GM19397 (cell line): ENCODE measurements around the gene ECPAS.
"Not testable (repeated sequence)": the region's sequence is repeated elsewhere in the genome, so short reads cannot be mapped to it uniquely, and the experiment has no call there.

ENCODE experiments used
- ATAC-seq: cut with Tn5 transposase; IDR thresholded peaks from one replicate; pipeline ENCODE4 v1.9.1; 2021; ENCODE audit warnings: mild to moderate bottlenecking, moderate library complexity; ENCODE audit not compliant: unreplicated experiment

Gene ECPAS

GRCh38 chr9:111413996-111414395, 70.2 kb downstream of the ECPAS start:
- no peak for ATAC-seq

GRCh38 chr9:111412280-111412679, 71.9 kb downstream of the ECPAS start:
- ATAC-seq = no peak

GRCh38 chr9:111411266-111411665, 72.9 kb downstream of the ECPAS start:
- no peak for ATAC-seq

DNA sequence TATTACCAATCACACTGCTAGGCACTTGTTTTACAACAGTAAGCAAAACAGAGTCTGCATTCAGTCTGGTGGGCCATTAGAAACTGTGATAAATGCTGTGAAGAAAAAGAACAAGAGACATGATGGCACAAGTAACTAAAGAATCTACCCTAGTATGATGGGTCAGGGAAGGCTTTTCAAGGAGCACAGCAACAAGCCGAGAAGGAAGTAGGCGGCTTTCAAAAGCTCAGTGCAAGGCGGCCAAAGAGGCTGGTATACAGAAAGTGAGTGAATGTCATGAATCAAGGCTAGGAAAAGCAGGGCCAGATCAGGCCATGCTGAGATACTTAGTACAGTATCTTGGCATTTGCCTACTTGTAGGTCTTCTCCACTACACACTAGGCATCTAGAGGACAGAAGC, 76.4 kb downstream of the ECPAS start:
- ATAC-seq = no peak

GRCh38 chr9:111405701-111406100, 78.5 kb downstream of the ECPAS start:
- ATAC-seq = no peak

- ATAC-seq = not testable (repeated sequence)
These were observed 82.7 kb downstream of the ECPAS start for GRCh38 chr9:111401486-111401885.

- ATAC-seq = no peak
These were observed 83.7 kb downstream of the ECPAS start for GRCh38 chr9:111400564-111400898.

GRCh38 chr9:111399772-111400563, 84.2 kb downstream of the ECPAS start:
- no peak for ATAC-seq

DNA sequence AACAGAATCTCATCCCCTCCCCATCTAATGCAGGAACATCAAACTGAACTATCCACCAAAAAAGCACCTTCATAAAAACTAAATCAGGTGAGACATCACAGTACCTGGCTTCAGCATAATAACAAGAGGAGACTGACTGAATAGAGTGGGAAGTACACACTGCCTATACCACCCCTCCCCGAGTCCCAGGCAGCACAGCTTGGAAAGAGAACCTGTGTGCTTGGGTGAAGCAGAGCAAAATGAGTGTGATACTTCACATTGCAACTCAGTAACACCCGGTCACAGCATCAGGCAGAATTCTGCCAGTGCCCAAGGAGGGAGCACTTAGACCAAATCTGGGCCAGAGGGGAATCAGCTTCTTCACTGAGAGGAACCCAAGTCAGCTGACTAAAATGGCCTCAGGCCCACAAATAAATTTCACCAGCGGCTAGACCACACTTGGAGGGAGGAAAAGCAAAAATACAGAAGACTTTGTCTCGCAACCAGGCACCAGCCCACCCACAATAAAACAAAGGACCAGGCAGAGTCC, 84.9 kb downstream of the ECPAS start:
- no peak for ATAC-seq

- no peak for ATAC-seq
These were observed 90.2 kb downstream of the ECPAS start for GRCh38 chr9:111393971-111394370.

DNA sequence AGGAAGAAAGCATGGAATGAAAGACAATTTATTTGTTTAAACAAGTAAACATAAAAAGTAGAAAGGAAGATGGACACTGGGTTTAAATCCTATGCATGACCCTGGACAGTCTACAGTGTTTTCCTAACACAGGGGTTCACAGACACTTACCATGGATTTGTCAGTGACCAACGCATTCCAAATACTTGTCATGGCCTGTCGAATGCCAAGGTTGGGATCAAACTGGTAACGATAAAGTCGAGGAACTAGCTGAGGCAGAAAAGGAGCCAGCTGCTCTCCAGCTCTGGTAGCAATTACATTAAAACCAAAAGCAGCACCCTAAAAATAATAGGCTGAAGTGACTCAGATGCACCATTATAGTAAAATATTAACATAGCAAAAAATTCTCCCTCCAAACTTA, 94.8 kb downstream of the ECPAS start:
- ATAC-seq = no peak

DNA sequence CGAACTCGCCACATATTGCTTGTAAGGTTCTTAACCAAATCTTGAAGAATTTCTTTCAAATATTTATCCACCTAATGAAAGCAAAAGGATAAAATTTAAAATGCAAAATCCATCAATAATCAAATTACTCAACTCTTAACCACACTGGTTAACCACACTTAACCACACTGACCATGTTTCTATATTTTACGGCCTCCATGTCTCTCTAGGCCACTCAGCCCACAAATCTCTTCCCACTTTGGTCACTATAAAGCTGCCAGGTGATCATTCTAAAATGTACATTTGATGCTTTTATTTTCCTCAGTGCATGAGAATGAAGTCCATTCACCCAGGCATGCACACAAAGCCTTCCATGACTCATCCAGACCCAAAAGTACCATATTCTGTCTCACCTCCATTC, 97.8 kb downstream of the ECPAS start:
- ATAC-seq = no peak

GRCh38 chr9:111381006-111381405, 103.2 kb downstream of the ECPAS start:
- no peak for ATAC-seq

DNA sequence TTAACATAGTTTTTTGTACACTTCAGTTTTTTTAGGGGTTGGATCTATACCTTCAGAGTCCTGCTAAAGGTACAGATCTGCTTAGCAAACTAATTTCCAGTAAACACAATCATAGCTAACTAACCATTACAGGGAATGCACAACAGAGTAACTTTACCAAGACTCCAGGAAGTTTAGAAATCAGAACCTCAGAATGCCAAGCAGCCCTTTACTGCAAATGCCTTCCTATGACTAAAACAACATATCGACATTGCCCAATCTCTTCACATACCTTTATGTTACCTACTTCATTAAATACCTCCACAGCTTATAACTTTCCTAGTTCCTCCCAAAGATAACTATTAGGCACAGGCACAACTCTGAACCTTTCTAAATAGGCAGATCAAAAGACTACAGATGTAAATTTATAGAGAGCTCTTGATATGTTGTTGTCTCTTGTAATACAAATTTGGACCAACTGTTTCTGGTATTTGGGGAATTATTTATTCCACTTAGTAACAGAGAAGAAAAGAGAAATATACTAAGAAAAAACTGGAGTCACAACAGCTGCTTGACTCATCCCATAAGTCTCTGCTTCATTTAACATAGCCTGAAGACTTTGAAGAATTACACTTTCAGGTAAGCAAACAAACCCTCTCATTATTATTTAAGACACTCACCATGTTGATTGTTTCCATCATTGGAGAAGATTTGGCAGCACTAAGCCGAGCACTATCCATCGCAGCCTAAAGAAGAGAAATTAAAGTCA, 108.2 kb downstream of the ECPAS start:
- no peak for ATAC-seq

DNA sequence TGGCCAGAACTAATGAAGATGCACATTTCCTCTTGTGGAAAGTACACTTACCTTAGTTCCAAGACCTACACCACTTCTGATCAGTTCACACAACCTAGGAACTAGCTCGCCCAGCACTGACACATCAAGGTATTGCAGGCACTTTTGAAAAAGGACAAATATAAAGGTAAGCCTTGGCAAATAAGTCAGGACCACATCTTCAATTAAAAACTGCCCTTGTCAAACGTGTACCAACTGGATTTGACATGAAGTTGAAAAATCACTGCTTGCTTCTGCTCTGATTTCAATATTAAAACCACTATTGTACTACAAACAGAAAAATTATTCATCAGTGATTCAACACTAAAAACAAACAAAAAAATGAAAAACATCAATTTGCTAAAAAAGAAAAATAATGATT, 109.1 kb downstream of the ECPAS start:
- ATAC-seq = no peak

DNA sequence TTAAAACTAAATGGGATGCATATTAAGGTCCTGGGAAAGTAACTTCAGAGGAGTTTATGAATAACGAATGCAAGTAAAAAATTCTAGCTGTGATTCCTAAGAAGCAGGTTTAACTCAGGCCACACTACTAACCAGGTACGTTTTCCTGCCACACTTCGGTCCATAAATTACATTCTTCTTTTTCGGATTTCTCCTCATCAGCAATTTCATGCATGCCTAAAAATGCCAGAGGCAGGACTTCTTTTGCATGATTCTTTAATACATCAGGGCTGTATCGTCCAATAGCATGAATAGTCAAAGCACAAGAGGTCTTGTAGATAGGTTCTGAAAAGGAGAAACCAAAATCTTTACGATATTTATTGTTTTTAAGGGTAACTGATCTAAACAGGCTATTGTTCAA, 111.9 kb downstream of the ECPAS start:
- ATAC-seq = no peak

DNA sequence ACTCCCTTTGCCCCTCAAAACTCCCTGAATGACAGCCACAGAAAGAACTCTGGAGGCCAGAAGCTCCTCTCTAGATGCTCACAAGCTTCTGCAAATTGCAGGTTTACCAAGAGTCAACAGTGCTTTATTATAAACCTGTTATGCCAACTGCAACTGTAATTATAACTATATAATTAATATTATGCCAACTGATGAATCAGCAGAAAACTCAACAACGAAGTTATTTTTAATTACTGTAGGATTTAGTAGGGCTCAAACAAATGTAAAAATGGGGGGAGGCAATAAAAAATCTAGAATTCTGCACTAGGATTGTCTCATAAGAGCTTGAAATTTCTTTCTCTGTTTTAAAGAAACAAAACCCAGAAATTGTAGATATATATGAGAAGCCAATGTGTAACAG, 117.2 kb downstream of the ECPAS start:
- no peak for ATAC-seq

- ATAC-seq = no peak
These were observed 121.7 kb downstream of the ECPAS start for GRCh38 chr9:111362526-111362925.

DNA sequence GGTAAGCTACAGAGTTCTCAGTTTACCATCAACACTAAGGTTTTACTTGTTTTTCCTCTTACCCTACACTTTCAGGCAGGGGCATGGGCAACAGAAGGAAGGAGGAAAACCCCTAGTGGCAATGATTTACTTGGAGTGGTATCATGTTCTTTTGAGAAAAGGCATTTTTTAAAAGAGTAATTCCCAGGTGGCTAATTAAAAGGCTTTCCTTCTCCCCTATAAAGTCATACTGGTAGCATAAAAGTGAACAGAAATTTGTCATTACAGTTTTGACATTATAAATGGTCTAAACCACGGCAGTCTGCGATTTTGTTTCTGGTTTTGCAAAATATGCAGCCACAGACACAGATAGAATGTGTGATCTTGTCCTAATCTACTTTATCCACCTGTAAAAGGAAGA, 123.3 kb downstream of the ECPAS start:
- no peak for ATAC-seq

- no peak for ATAC-seq
These were observed 127.5 kb downstream of the ECPAS start for GRCh38 chr9:111356481-111357244.

GRCh38 chr9:111352545-111352944, 131.6 kb downstream of the ECPAS start:
- no peak for ATAC-seq

- ATAC-seq = no peak
These were observed 133.6 kb downstream of the ECPAS start for GRCh38 chr9:111350556-111350955.
